Activated T-helper 2 cell treated with anti-CD3 and anti-CD28 coated beads, Interferon-gamma antibody, Interleukin-2, Interleukin-4, amounts not matched to agents 10 μg/mL and 5 μg/mL and 100 μg/mL, durations not matched to agents 14 hours and 24 hours and 36 hours (primary cell): ENCODE measurements around the gene DHRSX. TPM values are rescaled to one million over a fixed set of nuclear protein-coding genes. Genes with fewer than 3 reads are reported as not detected.

ENCODE experiments used
- DNase-seq: peaks from one replicate; pipeline ENCODE4 v3.0.0; 2021; ENCODE audit warnings: low spot score
- H3K27ac Mint-ChIP-seq: one replicate; pipeline ENCODE4 v1.8.0; 2021; ENCODE audit warnings: mixed read lengths
- H3K27me3 Mint-ChIP-seq: one replicate; pipeline ENCODE4 v1.8.0; 2021; ENCODE audit warnings: low read depth, mixed read lengths
- H3K36me3 Mint-ChIP-seq: one replicate; pipeline ENCODE4 v1.8.0; 2021; ENCODE audit warnings: low read depth, mixed read lengths
- H3K4me1 Mint-ChIP-seq: one replicate; pipeline ENCODE4 v1.8.0; 2021; ENCODE audit warnings: low read depth, mixed read lengths
- H3K4me3 Mint-ChIP-seq: one replicate; pipeline ENCODE4 v1.8.0; 2021; ENCODE audit warnings: low read depth, mild to moderate bottlenecking, moderate library complexity, mixed read lengths
- H3K9me3 Mint-ChIP-seq: one replicate; pipeline ENCODE4 v1.8.0; 2021; ENCODE audit warnings: mixed read lengths
- intact Hi-C: fragments of 100-400 bp; cut with micrococcal nuclease; formaldehyde crosslinking; loops from one replicate; pipeline ENCODE4 v1.15.1; 2023
- total RNA-seq: library from RNA; stranded (reverse); gene quantifications from 2 replicates; pipeline ENCODE4 v1.2.3, GENCODE V29; 2022

DHRSX gene
- total RNA-seq, 1 donor from 2014 or later, result 26.1 TPM

GRCh38 chrX:2342874-2343273 is 157.9 kb downstream of the DHRSX start:
- H3K9me3 Mint-ChIP-seq, result peaks cover 51% of the 10 kb centered on the region
- H3K36me3 Mint-ChIP-seq, result peaks cover 55% of the 10 kb centered on the region
- no peaks in the 10 kb centered on the region for H3K4me1 Mint-ChIP-seq
- no peak for DNase-seq
- H3K27ac Mint-ChIP-seq, result no peak overlapping the region
- intact Hi-C loops, result no loop called here
- no peak overlapping the region for H3K4me3 Mint-ChIP-seq
- no peaks in the 10 kb centered on the region for H3K27me3 Mint-ChIP-seq

DNA sequence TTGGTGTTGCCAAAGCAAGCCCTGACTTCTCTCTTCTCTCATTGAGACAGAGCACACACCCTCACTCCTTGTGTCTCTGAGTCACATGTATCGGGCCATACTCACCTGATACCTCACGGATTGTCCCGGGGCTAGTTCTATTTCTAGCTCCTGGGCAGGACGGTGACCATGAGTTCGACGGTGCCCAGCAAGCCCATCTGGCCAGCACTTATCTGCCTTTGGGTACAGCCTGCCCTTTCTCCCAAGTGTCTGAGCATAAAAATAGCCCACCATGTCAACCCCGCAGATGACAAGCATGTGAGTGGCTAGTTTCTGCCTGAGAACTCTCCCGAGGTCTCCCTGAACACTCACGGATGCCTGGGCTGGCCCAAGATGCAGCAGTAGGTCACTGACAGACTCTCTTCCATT is 158.5 kb downstream of the DHRSX start:
- no peak overlapping the region for H3K4me3 Mint-ChIP-seq
- H3K27ac Mint-ChIP-seq, result no peak overlapping the region
- intact Hi-C loops, result no loop called here
- no peaks in the 10 kb centered on the region for H3K27me3 Mint-ChIP-seq
- peaks cover 56% of the 10 kb centered on the region for H3K9me3 Mint-ChIP-seq
- DNase-seq, result no peak
- H3K36me3 Mint-ChIP-seq, result peaks cover 59% of the 10 kb centered on the region
- H3K4me1 Mint-ChIP-seq, result no peaks in the 10 kb centered on the region

DNA sequence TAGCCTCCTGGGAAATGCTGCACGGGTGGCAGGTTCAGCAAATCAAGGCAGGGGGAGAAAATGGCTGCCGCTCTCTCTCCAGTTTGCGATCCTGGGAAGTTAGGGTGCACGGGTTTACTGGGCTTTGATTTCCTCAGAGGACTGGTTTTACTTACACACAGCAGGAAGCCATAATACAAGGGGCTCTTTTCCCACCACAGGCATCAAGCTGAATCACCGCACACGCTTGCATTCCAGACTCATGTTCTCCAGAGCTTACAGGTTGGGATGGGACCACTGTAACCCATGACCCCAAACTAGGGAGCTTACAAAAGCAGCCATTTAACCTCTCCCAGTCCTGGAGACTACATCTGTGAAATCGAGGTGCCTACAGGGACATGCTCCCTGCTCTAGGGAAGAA is 159.8 kb downstream of the DHRSX start:
- Mint-ChIP-seq H3K4me1 (no peaks in the 10 kb centered on the region), H3K27ac (no peak overlapping the region), H3K36me3 (peaks cover 56% of the 10 kb centered on the region), H3K9me3 (peaks cover 59% of the 10 kb centered on the region), H3K4me3 (no peak overlapping the region), H3K27me3 (no peaks in the 10 kb centered on the region)
- intact Hi-C loops, result no loop called here
- no peak for DNase-seq

DNA sequence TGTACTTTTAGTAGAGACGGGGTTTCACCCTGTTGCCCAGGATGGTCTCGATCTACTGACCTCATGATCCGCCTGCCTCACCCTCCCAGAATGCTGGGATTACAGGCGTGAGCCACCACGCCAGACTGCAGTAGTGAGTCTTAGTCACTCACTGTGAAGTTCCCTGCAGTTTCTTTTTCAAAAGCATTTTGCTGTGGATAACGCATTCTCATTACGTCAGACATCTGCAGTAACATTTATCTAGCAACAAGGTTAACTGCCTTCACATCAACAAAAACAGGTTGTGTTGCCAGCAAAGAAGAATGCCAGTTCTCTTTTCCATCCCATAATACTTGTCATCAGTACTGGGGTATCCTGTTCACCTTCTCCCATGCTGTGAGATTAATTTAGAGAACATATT is 164.6 kb downstream of the DHRSX start:
- Mint-ChIP-seq H3K4me1 (no peaks in the 10 kb centered on the region), H3K27me3 (no peaks in the 10 kb centered on the region), H3K4me3 (no peak overlapping the region), H3K9me3 (peaks cover 42% of the 10 kb centered on the region), H3K36me3 (peaks cover 23% of the 10 kb centered on the region), H3K27ac (no peak overlapping the region)
- intact Hi-C loops, result no loop called here
- no peak for DNase-seq

DNA sequence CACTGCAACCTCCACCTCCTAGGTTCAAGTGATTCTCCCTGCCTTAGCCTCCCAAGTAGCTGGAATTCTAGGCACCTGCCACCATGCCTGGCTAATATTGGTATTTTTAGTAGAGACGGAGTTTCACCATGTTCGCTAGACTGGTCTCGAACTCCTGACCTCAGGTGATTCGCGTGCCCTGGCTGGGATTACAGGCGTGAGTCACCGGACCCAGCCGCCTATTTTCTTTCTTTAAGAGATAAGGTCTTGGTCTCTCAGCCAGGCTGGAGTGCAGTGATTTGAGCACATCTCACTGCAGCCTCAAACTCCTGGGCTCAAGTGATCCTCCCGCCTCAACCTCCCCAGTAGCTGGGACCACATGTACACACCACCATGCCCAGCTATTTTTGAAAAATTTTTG is 166.5 kb downstream of the DHRSX start:
- Mint-ChIP-seq H3K27me3 (no peaks in the 10 kb centered on the region), H3K27ac (no peak overlapping the region), H3K4me1 (no peaks in the 10 kb centered on the region), H3K36me3 (peaks cover 10% of the 10 kb centered on the region), H3K4me3 (no peak overlapping the region), H3K9me3 (peaks cover 32% of the 10 kb centered on the region)
- DNase-seq, result no peak
- intact Hi-C loops, result no loop called here

- DNase-seq, result no peak
Observed at GRCh38 chrX:2332252-2332651, 168.5 kb downstream of the DHRSX start.

DNA sequence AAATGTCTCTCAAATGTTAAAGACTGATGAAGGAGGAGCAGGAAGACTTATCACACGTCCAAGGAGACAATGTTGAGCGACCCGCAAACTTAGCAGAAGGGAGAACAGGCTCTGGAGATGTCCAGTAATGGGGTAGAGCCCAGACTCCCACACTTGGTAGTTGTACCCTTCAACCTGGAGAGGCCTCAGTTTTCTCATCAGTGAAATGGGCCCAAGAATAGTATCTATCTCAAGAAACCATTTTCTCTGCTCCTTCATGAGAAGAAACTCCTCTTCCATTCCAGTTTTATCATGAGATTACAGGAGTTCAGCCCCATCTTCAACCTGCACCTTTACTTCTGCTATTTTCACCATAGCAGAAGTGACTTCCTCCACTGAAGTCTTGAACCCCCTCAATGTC is 169.9 kb downstream of the DHRSX start:
- Mint-ChIP-seq H3K4me1 (no peaks in the 10 kb centered on the region), H3K27ac (no peak overlapping the region), H3K4me3 (no peak overlapping the region), H3K9me3 (peaks cover 29% of the 10 kb centered on the region), H3K27me3 (no peaks in the 10 kb centered on the region), H3K36me3 (no peaks in the 10 kb centered on the region)
- no peak for DNase-seq
- intact Hi-C loops, result no loop called here

More at GRCh38 chrX:2332252-2332651, 168.5 kb downstream of the DHRSX start:
- Mint-ChIP-seq H3K27ac (no peak overlapping the region), H3K4me1 (no peaks in the 10 kb centered on the region), H3K4me3 (no peak overlapping the region), H3K36me3 (no peaks in the 10 kb centered on the region), H3K27me3 (no peaks in the 10 kb centered on the region), H3K9me3 (peaks cover 28% of the 10 kb centered on the region)
- intact Hi-C loops, result no loop called here

GRCh38 chrX:2330487-2330886 is 170.3 kb downstream of the DHRSX start:
- DNase-seq, result no peak
- no peaks in the 10 kb centered on the region for H3K36me3 Mint-ChIP-seq
- intact Hi-C loops, result no loop called here
- H3K27me3 Mint-ChIP-seq, result no peaks in the 10 kb centered on the region
- peaks cover 30% of the 10 kb centered on the region for H3K9me3 Mint-ChIP-seq
- H3K4me3 Mint-ChIP-seq, result no peak overlapping the region
- no peaks in the 10 kb centered on the region for H3K4me1 Mint-ChIP-seq
- no peak overlapping the region for H3K27ac Mint-ChIP-seq

DNA sequence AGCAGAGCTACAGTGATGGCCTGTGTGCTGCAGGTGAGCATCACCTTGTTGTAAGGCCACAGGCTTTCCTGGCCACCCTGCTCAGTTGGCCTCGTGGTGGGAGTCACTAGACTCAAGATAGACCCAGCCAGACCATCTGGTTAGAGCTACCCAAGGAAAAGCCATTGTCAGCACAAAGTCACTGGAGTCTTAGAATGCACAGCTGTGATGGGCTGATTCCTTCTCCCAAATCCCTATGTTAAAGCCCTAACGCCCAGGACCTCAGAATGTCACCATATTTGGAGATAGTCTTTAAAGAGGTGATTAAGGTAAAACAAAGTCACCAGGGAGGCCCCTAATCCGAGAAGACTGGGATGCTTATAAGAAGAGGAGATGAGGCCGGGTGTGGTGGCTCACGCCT is 173.4 kb downstream of the DHRSX start:
- no peak overlapping the region for H3K4me3 Mint-ChIP-seq
- no peak for DNase-seq
- intact Hi-C loops, result no loop called here
- H3K36me3 Mint-ChIP-seq, result no peaks in the 10 kb centered on the region
- H3K27ac Mint-ChIP-seq, result no peak overlapping the region
- peaks cover 45% of the 10 kb centered on the region for H3K9me3 Mint-ChIP-seq
- H3K27me3 Mint-ChIP-seq, result no peaks in the 10 kb centered on the region
- H3K4me1 Mint-ChIP-seq, result no peaks in the 10 kb centered on the region

- H3K4me3 Mint-ChIP-seq, result no peak overlapping the region
- DNase-seq, result no peak
- H3K36me3 Mint-ChIP-seq, result no peaks in the 10 kb centered on the region
- no peaks in the 10 kb centered on the region for H3K27me3 Mint-ChIP-seq
- H3K27ac Mint-ChIP-seq, result no peak overlapping the region
- intact Hi-C loops, result no loop called here
- peaks cover 54% of the 10 kb centered on the region for H3K9me3 Mint-ChIP-seq
- no peaks in the 10 kb centered on the region for H3K4me1 Mint-ChIP-seq
Observed at GRCh38 chrX:2325076-2325784, 175.5 kb downstream of the DHRSX start.

DNA sequence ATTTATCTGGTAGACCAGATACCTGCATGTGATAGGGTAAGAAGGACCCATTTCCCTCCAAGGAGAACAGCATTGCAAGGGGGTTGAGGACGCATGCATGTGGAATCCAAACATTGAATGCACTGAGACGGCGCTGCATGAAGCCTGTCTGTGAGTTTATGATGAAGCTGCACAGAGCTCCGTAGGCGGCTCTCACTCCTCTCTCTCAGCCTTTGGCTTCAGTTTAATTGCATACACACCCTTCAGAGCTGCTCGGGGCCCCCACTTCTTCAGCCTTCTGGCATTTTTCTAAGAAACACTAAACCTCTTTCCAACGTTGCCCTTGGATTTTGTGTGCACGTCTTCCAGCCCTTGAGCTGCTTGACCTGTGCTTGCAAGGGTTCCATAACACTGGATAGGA is 176.6 kb downstream of the DHRSX start:
- intact Hi-C loops, result no loop called here
- no peak overlapping the region for H3K27ac Mint-ChIP-seq
- H3K4me3 Mint-ChIP-seq, result no peak overlapping the region

GRCh38 chrX:2321411-2321810 is 179.4 kb downstream of the DHRSX start:
- peaks cover 51% of the 10 kb centered on the region for H3K9me3 Mint-ChIP-seq
- no peak overlapping the region for H3K27ac Mint-ChIP-seq
- no peaks in the 10 kb centered on the region for H3K27me3 Mint-ChIP-seq
- H3K4me1 Mint-ChIP-seq, result no peaks in the 10 kb centered on the region
- no peak overlapping the region for H3K4me3 Mint-ChIP-seq
- H3K36me3 Mint-ChIP-seq, result peaks cover 10% of the 10 kb centered on the region
- no peak for DNase-seq
- intact Hi-C loops, result no loop called here

More for the DNA sequence above, 176.6 kb downstream of the DHRSX start:
- H3K9me3 Mint-ChIP-seq, result peaks cover 47% of the 10 kb centered on the region
- H3K36me3 Mint-ChIP-seq, result no peaks in the 10 kb centered on the region
- no peak for DNase-seq
- H3K27me3 Mint-ChIP-seq, result no peaks in the 10 kb centered on the region
- H3K4me1 Mint-ChIP-seq, result no peaks in the 10 kb centered on the region

DNA sequence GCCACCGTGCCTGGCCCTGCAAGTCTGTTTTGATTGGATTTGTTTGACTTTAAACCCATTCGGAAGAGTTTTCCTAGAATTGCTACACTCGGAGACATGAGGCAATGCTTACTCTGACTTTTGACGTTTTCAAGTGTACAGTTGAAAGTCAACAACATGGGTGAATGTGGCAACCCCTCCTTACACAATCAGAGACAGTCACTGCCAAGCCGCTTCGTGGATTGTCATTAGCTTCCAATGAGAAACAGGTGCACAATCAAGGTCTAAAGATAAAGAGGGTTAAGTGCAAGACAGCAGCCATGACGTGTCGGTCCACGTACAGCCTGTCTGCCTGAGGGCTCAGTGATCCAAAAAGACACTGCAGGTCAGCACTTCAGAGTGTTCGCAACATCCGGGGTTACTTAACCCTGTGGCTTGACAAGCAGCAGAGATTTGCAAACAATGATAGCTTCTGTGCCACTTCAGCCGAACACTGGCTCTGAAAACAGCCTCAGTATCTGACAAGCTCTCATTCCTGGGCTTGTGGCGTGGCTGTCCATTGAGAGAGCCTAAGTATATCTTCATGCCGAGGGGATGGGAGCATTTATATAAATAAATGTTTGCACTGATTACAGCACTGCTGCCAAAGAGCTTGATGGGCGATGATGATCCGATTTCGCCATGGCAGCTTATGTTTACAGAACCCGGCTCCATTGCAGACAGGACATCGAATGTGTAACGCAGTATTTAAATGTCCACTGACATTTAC is 180.0 kb downstream of the DHRSX start:
- H3K36me3 Mint-ChIP-seq, result peaks cover 10% of the 10 kb centered on the region

More for the DNA sequence above, 180.0 kb downstream of the DHRSX start:
- peaks cover 51% of the 10 kb centered on the region for H3K9me3 Mint-ChIP-seq
- H3K27ac Mint-ChIP-seq, result no peak overlapping the region
- intact Hi-C loops, result no loop called here
- no peak overlapping the region for H3K4me3 Mint-ChIP-seq
- no peaks in the 10 kb centered on the region for H3K27me3 Mint-ChIP-seq
- DNase-seq, result no peak
- H3K4me1 Mint-ChIP-seq, result no peaks in the 10 kb centered on the region
